GM12874 (cell line): ENCODE measurements around the gene MRPS18B.

ENCODE experiments used
- CTCF ChIP-seq: IDR thresholded peaks from 2 replicates; pipeline ENCODE4 v1.5.1; 2011; ENCODE audit warnings: low read depth, mild to moderate bottlenecking, control low read depth, low read length, moderate library complexity; ENCODE audit not compliant: insufficient read depth

Gene MRPS18B

GRCh38 chr6:30619561-30619960, 1.9 kb downstream of the MRPS18B start:
- no peak for TF ChIP-seq CTCF

- TF ChIP-seq CTCF: no peak
These were observed 7.9 kb downstream of the MRPS18B start for GRCh38 chr6:30625511-30625910.

- peak; percentile 65 for TF ChIP-seq CTCF
These were observed 9.1 kb downstream of the MRPS18B start, which contains the start of gene ATAT1 for GRCh38 chr6:30626484-30627366. TSS of gene ATAT1 (plus strand) at chr6:30626874.

- no peak for TF ChIP-seq CTCF
These were observed 18.2 kb downstream of the MRPS18B start for GRCh38 chr6:30635834-30636233.

- no peak for TF ChIP-seq CTCF
These were observed 22.8 kb downstream of the MRPS18B start for GRCh38 chr6:30640481-30640880.

- no peak for TF ChIP-seq CTCF
These were observed 23.4 kb downstream of the MRPS18B start for GRCh38 chr6:30641048-30641447.

- no peak for TF ChIP-seq CTCF
These were observed 26.0 kb downstream of the MRPS18B start for GRCh38 chr6:30643656-30644055.
